Right lobe of liver (tissue), 4 donors: ENCODE data around the gene DUSP16.

Experiments used
- POLR2A ChIP-seq: fragments of 450-650 bp; IDR thresholded peaks from one replicate; pipeline ENCODE4 v1.6.1; 2017; ENCODE audit warnings: antibody characterized with exemption, mild to moderate bottlenecking
- TF ChIP-seq, protein P1 (sequence below), 4 donors: fragments of 200-600 bp in 3 of 4; fragments of 450-650 bp in 1 of 4; IDR thresholded peaks; one replicate each; pipeline versions ENCODE4 v1.5.1 to v1.8.0; 2016 to 2022; ENCODE audit warnings: antibody characterized with exemption in 4 of 4, mild to moderate bottlenecking in 2 of 4
- donor health status: DM: no; HTN: no; CAD: no.
- donor health status: DM: no; HTN: no; CAD: no.
- donor health status: DM: no; HTN: yes; CAD: no.

DNA sequence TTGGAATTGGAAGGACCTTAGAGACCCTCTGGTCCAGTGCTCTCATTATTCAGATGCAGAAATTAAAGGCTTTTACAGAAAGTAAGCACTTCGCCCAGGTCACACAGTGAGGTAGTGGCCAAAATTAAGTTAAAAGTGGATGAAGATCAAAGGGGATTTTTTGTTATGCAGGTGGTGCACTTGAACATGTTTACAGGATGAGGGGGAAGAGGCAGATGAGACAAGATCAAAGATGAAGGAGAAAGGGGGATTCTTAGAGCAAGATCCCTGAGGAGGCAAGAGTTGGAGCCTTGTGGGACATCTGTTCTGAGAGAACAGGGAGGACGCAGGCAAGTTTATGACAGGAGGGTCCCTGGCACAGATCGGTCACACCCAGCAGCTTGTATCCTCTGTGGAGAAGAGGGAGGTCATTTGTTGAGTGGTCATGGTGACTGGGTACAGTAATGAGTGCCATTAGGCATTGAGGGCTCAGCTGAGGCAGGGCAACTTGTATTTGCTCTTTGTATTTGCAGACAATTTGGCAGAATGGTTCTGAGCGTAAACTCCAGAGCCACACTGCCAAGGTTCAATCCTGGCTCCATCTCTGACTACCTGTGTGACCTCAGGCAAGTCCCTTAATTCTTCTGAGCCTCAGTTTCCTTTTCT is 121.8 kb downstream of the DUSP16 start:
- TF ChIP-seq, protein P1, sequence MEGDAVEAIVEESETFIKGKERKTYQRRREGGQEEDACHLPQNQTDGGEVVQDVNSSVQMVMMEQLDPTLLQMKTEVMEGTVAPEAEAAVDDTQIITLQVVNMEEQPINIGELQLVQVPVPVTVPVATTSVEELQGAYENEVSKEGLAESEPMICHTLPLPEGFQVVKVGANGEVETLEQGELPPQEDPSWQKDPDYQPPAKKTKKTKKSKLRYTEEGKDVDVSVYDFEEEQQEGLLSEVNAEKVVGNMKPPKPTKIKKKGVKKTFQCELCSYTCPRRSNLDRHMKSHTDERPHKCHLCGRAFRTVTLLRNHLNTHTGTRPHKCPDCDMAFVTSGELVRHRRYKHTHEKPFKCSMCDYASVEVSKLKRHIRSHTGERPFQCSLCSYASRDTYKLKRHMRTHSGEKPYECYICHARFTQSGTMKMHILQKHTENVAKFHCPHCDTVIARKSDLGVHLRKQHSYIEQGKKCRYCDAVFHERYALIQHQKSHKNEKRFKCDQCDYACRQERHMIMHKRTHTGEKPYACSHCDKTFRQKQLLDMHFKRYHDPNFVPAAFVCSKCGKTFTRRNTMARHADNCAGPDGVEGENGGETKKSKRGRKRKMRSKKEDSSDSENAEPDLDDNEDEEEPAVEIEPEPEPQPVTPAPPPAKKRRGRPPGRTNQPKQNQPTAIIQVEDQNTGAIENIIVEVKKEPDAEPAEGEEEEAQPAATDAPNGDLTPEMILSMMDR (IDR thresholded peaks at IDR 0.05) = no peak
- TF ChIP-seq POLR2A = no peak
